Epithelial cell of esophagus (primary cell): ENCODE data around the gene ABHD17A.
"Not testable (repeated sequence)": the region's sequence is repeated elsewhere in the genome, so short reads cannot be mapped to it uniquely, and the experiment has no call there.

Experiments used
- DNase-seq: peaks from one replicate; pipeline ENCODE4 v3.0.0; 2010; ENCODE audit warnings: low read depth
- H3K4me3 ChIP-seq: 2 replicates; pipeline ENCODE4 v1.5.1; 2011; ENCODE audit warnings: mild to moderate bottlenecking, low read length, control low read depth
- CTCF ChIP-seq: IDR thresholded peaks from 2 replicates; pipeline ENCODE4 v1.5.1; 2011; ENCODE audit warnings: low read depth, mild to moderate bottlenecking, low read length, control low read depth, inconsistent platforms; ENCODE audit not compliant: insufficient read depth; ENCODE audit errors: missing control alignments

ABHD17A gene

GRCh38 chr19:1880611-1881392 is 4.5 kb downstream of the ABHD17A start:
- TF ChIP-seq CTCF = no peak
- no peak overlapping the region for H3K4me3 ChIP-seq

GRCh38 chr19:1879982-1880381 is 5.3 kb downstream of the ABHD17A start:
- not testable (repeated sequence) for DNase-seq, H3K4me3 ChIP-seq

More at GRCh38 chr19:1880611-1881392, 4.5 kb downstream of the ABHD17A start:
- no peak for DNase-seq

GRCh38 chr19:1878583-1878982 is 6.7 kb downstream of the ABHD17A start:
- not testable (repeated sequence) for DNase-seq, H3K4me3 ChIP-seq

- DNase-seq, H3K4me3 ChIP-seq: not testable (repeated sequence)
These were observed 8.0 kb downstream of the ABHD17A start for GRCh38 chr19:1877280-1877660.

GRCh38 chr19:1876496-1877279 is 8.6 kb downstream of the ABHD17A start:
- DNase-seq = not testable (repeated sequence)
- H3K4me3 ChIP-seq = peak overlapping the region; percentile 91

GRCh38 chr19:1875646-1876495 is 9.4 kb downstream of the ABHD17A start:
- H3K4me3 ChIP-seq = peak overlapping the region; percentile 91
- no peak for TF ChIP-seq CTCF
- peak; percentile 93 for DNase-seq

GRCh38 chr19:1875265-1875645 is 10.0 kb downstream of the ABHD17A start:
- H3K4me3 ChIP-seq = peak overlapping the region; percentile 91
- DNase-seq = not testable (repeated sequence)

GRCh38 chr19:1874554-1875185 is 10.6 kb downstream of the ABHD17A start:
- H3K4me3 ChIP-seq = peak overlapping the region; percentile 91
- no peak for TF ChIP-seq CTCF
- DNase-seq = peak; percentile 24
